Measurements from ENCODE around the gene TBX4.

DNA sequence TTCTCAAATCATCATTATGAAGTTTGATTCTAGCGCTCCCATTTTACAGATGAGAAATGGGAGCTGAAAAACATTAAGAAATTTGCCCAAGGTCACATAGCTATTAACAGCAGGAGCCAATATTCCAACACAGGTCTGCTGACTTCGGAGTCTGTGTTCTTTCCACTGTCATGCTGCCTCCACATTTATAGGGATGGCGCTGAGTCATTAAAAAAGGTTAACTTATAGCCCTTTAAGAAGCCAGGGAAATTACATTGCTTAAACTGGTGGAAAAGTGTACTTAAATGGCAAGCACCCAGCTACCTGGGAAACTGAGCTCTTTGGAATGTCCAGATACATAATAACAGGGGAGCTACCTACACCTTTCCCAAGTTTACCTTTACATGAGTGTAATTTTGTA is 65.0 kb downstream of the TBX4 start:
- TF ChIP-seq, protein P1, sequence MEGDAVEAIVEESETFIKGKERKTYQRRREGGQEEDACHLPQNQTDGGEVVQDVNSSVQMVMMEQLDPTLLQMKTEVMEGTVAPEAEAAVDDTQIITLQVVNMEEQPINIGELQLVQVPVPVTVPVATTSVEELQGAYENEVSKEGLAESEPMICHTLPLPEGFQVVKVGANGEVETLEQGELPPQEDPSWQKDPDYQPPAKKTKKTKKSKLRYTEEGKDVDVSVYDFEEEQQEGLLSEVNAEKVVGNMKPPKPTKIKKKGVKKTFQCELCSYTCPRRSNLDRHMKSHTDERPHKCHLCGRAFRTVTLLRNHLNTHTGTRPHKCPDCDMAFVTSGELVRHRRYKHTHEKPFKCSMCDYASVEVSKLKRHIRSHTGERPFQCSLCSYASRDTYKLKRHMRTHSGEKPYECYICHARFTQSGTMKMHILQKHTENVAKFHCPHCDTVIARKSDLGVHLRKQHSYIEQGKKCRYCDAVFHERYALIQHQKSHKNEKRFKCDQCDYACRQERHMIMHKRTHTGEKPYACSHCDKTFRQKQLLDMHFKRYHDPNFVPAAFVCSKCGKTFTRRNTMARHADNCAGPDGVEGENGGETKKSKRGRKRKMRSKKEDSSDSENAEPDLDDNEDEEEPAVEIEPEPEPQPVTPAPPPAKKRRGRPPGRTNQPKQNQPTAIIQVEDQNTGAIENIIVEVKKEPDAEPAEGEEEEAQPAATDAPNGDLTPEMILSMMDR (conservative IDR thresholded peaks at IDR 0.05; ENCODE audit: low read length) = no peak
- no peak for TF ChIP-seq EZH2phosphoT487 (IDR thresholded peaks at IDR 0.05; ENCODE audit: borderline replicate concordance)
